ENCODE data around the gene NETO2.

GRCh38 chr16:47067203-47067602, 76.5 kb downstream of the NETO2 start:
- TF ChIP-seq GABPA (IDR thresholded peaks at IDR 0.05 in 1 of 2, conservative IDR thresholded peaks at IDR 0.05 in 1 of 2) (no peak), FOXA1 (IDR thresholded peaks at IDR 0.05) (no peak), HNF4A (conservative IDR thresholded peaks at IDR 0.05) (no peak), CTCF (IDR thresholded peaks at IDR 0.05; ENCODE audit: low read depth, low read length, missing input control) (no peak), YY1 (IDR thresholded peaks at IDR 0.05) (no peak)
